GM12878 (cell line): ENCODE results near the gene COL4A1. TPM values are rescaled to one million over a fixed set of nuclear protein-coding genes. Genes with fewer than 3 reads are reported as not detected.

ENCODE experiments used
- EGR1 ChIP-seq, 2 experiments: IDR thresholded peaks; 1 replicate in 1 of 2; 2 replicates in 1 of 2; pipeline ENCODE4 v1.6.1; 2011 to 2012; ENCODE audit warnings: low read depth in 2 of 2, low read length in 2 of 2, borderline replicate concordance in 1 of 2, mild to moderate bottlenecking in 1 of 2, moderate library complexity in 1 of 2
- KAT2A ChIP-seq: conservative IDR thresholded peaks from 2 replicates; pipeline ENCODE4 v1.6.1; 2011; ENCODE audit warnings: low read depth, low read length; ENCODE audit not compliant: control insufficient read depth
- polyA plus RNA-seq, 11 experiments: library from polyadenylated mRNA; depleted of rRNA in 4 of 11; unstranded in 6 of 11; stranded (reverse) in 5 of 11; fragments of >200 nt; fragmentation: Nextera tagmentation in 4 of 11; fragmentation: Illumina TruSeq in 1 of 11; extraction: Ambion mirVana in 4 of 11; extraction: Trizol in 1 of 11; gene quantifications; 1 replicate in 1 of 11; 2 replicates in 10 of 11; pipeline versions ENCODE4 v1.2.1 to v1.2.3, GENCODE V29; 2011 to 2016; ENCODE audit warnings: inconsistent platforms in 2 of 11, missing spikeins in 2 of 11, low read depth in 1 of 11
- total RNA-seq, 4 experiments: library from RNA; depleted of rRNA in 3 of 4; stranded (reverse); fragments of >200 nt in 3 of 4; fragmentation: Illumina TruSeq in 1 of 4; extraction: Trizol in 1 of 4; gene quantifications; 2 replicates each; pipeline versions ENCODE4 v1.2.1 to v1.2.3, GENCODE V29; 2013 to 2021
- TF ChIP-seq, protein P1 (sequence below): fragments of 150-350 bp; IDR thresholded peaks from 2 replicates; pipeline ENCODE4 v1.6.1; 2016; ENCODE audit warnings: low read depth, low read length
- TF ChIP-seq, protein P2 (sequence below), 3 experiments: IDR thresholded peaks in 2 of 3; conservative IDR thresholded peaks in 1 of 3; 2 replicates each; pipeline ENCODE4 v1.5.1; 2011; ENCODE audit warnings: low read depth in 3 of 3, low read length in 3 of 3, mild to moderate bottlenecking in 3 of 3, control low read depth in 2 of 3, moderate library complexity in 2 of 3, inconsistent platforms in 1 of 3, mixed read lengths in 1 of 3; ENCODE audit not compliant: control insufficient read depth in 2 of 3, insufficient read depth in 1 of 3; ENCODE audit errors: extremely low read depth in 1 of 3

COL4A1 gene
- total and polyA plus RNA-seq, 10 of the 15 experiments (the other 5 are each of a cell fraction or from before 2014, with no cell fraction given) = 0.07 to 0.31 (median 0.13) TPM; not detected in 6

DNA sequence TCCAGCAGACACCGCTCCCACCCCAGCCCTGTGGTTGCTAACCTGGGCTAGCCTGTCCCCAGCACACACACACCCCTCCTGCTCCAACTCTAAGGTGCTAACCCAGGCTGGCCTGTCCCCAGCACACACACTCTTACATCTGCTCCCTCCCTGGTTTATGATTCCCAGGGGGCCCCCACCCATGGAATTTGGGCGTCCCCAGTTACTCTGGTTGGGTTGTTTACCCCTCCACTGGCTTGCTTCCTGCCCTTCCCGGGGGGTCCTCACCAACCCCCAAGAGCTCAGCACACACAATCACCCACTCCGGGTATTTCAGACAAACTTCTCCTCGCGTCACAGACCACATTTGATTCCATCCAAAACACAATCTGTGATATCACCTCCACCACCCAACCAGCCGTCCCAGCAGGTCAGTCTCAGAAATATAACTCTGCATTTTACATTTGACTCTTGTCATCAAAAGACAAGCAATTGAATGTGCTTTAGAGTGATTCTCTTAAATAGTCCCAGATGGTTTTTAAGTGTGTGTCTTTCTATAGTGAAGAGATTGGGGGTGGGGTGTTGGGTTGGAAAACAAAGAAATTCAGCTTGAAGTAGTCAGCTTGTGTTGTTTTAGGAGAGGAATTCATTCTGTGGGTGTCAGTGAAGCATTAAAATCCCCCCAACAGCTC, 20.2 kb upstream of the COL4A1 start (continued):
- TF ChIP-seq, protein P1, sequence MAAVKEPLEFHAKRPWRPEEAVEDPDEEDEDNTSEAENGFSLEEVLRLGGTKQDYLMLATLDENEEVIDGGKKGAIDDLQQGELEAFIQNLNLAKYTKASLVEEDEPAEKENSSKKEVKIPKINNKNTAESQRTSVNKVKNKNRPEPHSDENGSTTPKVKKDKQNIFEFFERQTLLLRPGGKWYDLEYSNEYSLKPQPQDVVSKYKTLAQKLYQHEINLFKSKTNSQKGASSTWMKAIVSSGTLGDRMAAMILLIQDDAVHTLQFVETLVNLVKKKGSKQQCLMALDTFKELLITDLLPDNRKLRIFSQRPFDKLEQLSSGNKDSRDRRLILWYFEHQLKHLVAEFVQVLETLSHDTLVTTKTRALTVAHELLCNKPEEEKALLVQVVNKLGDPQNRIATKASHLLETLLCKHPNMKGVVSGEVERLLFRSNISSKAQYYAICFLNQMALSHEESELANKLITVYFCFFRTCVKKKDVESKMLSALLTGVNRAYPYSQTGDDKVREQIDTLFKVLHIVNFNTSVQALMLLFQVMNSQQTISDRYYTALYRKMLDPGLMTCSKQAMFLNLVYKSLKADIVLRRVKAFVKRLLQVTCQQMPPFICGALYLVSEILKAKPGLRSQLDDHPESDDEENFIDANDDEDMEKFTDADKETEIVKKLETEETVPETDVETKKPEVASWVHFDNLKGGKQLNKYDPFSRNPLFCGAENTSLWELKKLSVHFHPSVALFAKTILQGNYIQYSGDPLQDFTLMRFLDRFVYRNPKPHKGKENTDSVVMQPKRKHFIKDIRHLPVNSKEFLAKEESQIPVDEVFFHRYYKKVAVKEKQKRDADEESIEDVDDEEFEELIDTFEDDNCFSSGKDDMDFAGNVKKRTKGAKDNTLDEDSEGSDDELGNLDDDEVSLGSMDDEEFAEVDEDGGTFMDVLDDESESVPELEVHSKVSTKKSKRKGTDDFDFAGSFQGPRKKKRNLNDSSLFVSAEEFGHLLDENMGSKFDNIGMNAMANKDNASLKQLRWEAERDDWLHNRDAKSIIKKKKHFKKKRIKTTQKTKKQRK = no peak
- TF ChIP-seq KAT2A (no peak), EGR1 (IDR thresholded peaks at IDR 0.05; ENCODE audit: borderline replicate concordance in 1 of 2, low read depth in 2 of 2, low read length in 2 of 2) (no peak)
- TF ChIP-seq, protein P2, sequence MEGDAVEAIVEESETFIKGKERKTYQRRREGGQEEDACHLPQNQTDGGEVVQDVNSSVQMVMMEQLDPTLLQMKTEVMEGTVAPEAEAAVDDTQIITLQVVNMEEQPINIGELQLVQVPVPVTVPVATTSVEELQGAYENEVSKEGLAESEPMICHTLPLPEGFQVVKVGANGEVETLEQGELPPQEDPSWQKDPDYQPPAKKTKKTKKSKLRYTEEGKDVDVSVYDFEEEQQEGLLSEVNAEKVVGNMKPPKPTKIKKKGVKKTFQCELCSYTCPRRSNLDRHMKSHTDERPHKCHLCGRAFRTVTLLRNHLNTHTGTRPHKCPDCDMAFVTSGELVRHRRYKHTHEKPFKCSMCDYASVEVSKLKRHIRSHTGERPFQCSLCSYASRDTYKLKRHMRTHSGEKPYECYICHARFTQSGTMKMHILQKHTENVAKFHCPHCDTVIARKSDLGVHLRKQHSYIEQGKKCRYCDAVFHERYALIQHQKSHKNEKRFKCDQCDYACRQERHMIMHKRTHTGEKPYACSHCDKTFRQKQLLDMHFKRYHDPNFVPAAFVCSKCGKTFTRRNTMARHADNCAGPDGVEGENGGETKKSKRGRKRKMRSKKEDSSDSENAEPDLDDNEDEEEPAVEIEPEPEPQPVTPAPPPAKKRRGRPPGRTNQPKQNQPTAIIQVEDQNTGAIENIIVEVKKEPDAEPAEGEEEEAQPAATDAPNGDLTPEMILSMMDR (IDR thresholded peaks at IDR 0.05 in 2 of 3, conservative IDR thresholded peaks at IDR 0.05 in 1 of 3; ENCODE audit: control insufficient read depth in 2 of 3, extremely low read depth in 1 of 3, insufficient read depth in 1 of 3, low read depth in 3 of 3, low read length in 3 of 3) = no peak
- TF ChIP-seq, all 136 proteins: peak for 0
